Activated T-helper 2 cell treated with anti-CD3 and anti-CD28 coated beads, Interferon-gamma antibody, Interleukin-2, Interleukin-4, amounts not matched to agents 10 μg/mL and 5 μg/mL and 100 μg/mL, durations not matched to agents 14 hours and 24 hours and 36 hours (primary cell): ENCODE data around the gene NUP210. TPM values are rescaled to one million over a fixed set of nuclear protein-coding genes. Genes with fewer than 3 reads are reported as not detected.

ENCODE experiments used
- DNase-seq: peaks from one replicate; pipeline ENCODE4 v3.0.0; 2021; ENCODE audit warnings: low spot score
- H3K27ac Mint-ChIP-seq: one replicate; pipeline ENCODE4 v1.8.0; 2021; ENCODE audit warnings: mixed read lengths
- H3K27me3 Mint-ChIP-seq: one replicate; pipeline ENCODE4 v1.8.0; 2021; ENCODE audit warnings: low read depth, mixed read lengths
- H3K36me3 Mint-ChIP-seq: one replicate; pipeline ENCODE4 v1.8.0; 2021; ENCODE audit warnings: low read depth, mixed read lengths
- H3K4me1 Mint-ChIP-seq: one replicate; pipeline ENCODE4 v1.8.0; 2021; ENCODE audit warnings: low read depth, mixed read lengths
- H3K4me3 Mint-ChIP-seq: one replicate; pipeline ENCODE4 v1.8.0; 2021; ENCODE audit warnings: low read depth, mild to moderate bottlenecking, moderate library complexity, mixed read lengths
- H3K9me3 Mint-ChIP-seq: one replicate; pipeline ENCODE4 v1.8.0; 2021; ENCODE audit warnings: mixed read lengths
- intact Hi-C: fragments of 100-400 bp; cut with micrococcal nuclease; formaldehyde crosslinking; loops from one replicate; pipeline ENCODE4 v1.15.1; 2023
- total RNA-seq: library from RNA; stranded (reverse); gene quantifications from 2 replicates; pipeline ENCODE4 v1.2.3, GENCODE V29; 2022

Gene NUP210
- total RNA-seq, 1 donor from 2014 or later = 143 TPM

GRCh38 chr3:13269711-13270378, 150.3 kb downstream of the NUP210 start:
- Mint-ChIP-seq H3K4me3 (no peak overlapping the region), H3K27me3 (peaks cover 11% of the 10 kb centered on the region), H3K4me1 (no peaks in the 10 kb centered on the region), H3K9me3 (no peaks in the 10 kb centered on the region), H3K27ac (no peak overlapping the region), H3K36me3 (no peaks in the 10 kb centered on the region)
- no peak for DNase-seq
- intact Hi-C loops = no loop called here

- Mint-ChIP-seq H3K4me3 (no peak overlapping the region), H3K4me1 (no peaks in the 10 kb centered on the region), H3K9me3 (no peaks in the 10 kb centered on the region), H3K36me3 (no peaks in the 10 kb centered on the region), H3K27ac (no peak overlapping the region), H3K27me3 (peaks cover 11% of the 10 kb centered on the region)
- intact Hi-C loops = no loop called here
- no peak for DNase-seq
Observed at GRCh38 chr3:13268961-13269441, 151.1 kb downstream of the NUP210 start.

GRCh38 chr3:13268120-13268519, 152.0 kb downstream of the NUP210 start:
- DNase-seq = no peak
- no peaks in the 10 kb centered on the region for H3K36me3 Mint-ChIP-seq
- H3K4me3 Mint-ChIP-seq = no peak overlapping the region
- H3K4me1 Mint-ChIP-seq = no peaks in the 10 kb centered on the region
- no peak overlapping the region for H3K27ac Mint-ChIP-seq
- H3K27me3 Mint-ChIP-seq = peaks cover 11% of the 10 kb centered on the region
- intact Hi-C loops = no loop called here
- H3K9me3 Mint-ChIP-seq = no peaks in the 10 kb centered on the region

- Mint-ChIP-seq H3K36me3 (no peaks in the 10 kb centered on the region), H3K4me3 (no peak overlapping the region), H3K27ac (no peak overlapping the region), H3K27me3 (peaks cover 7% of the 10 kb centered on the region), H3K9me3 (no peaks in the 10 kb centered on the region), H3K4me1 (peaks cover 4% of the 10 kb centered on the region)
- intact Hi-C loops = no loop called here
- no peak for DNase-seq
Observed at GRCh38 chr3:13266651-13267362, 153.3 kb downstream of the NUP210 start.

Other genes with a start within 250 kb of the NUP210 start
- gene HDAC11, start 60.0 kb upstream of the NUP210 start, total RNA-seq = 1.7 and 2.6 TPM in 2 replicates
- not detected in 2 replicates for gene FBLN2, start 128.8 kb upstream of the NUP210 start, total RNA-seq